ENCODE data around the gene KCNQ1.

The KCNQ1 gene

GRCh38 chr11:2443881-2444820 is 657 bp upstream of the KCNQ1 start, which contains the start of gene TRPM5:
Gene TRPM5, minus strand, starts transcription at chr11:2444514. Its CDS starts 21,478 bp downstream, at chr11:2423036.
- peaks cover 12% of the 10 kb centered on the region; the same call in 1 of the 2 replicates for H3K4me1 ChIP-seq (ENCODE audit: insufficient read depth, low read length)
- no peak within 1 kb of the TSS for H3K4me3 ChIP-seq (ENCODE audit: low read depth in 1 of 2, low read length in 2 of 2)
- TF ChIP-seq CTCF (IDR thresholded peaks at IDR 0.05; ENCODE audit: borderline replicate concordance, extremely low read depth, low read length, poor library complexity, severe bottlenecking) (no peak), EZH2 (IDR thresholded peaks at IDR 0.05; ENCODE audit: borderline replicate concordance, low read depth, low read length, severe bottlenecking) (no peak)

GRCh38 chr11:2445746-2446551 is 1.1 kb downstream of the KCNQ1 start:
- DNase-seq: no peak

More at GRCh38 chr11:2443881-2444820, 657 bp upstream of the KCNQ1 start, which contains the start of gene TRPM5:
- peaks cover 8% of the 10 kb centered on the region for H4K20me1 ChIP-seq (ENCODE audit: insufficient read depth, low read length)
- H3K27ac ChIP-seq (ENCODE audit: low read length): no peak within 1 kb of the TSS
- H2AFZ ChIP-seq (ENCODE audit: low read depth, low read length): no peak within 1 kb of the TSS
- no peaks in the 10 kb centered on the region for H3K27me3 ChIP-seq (ENCODE audit: insufficient read depth, low read length, poor library complexity)
- DNase-seq (no peak), ATAC-seq (ENCODE audit: insufficient read depth, low read depth) (no peak)
- no peaks in the 10 kb centered on the region for H3K9me3 ChIP-seq (ENCODE audit: insufficient read depth, low read length, severe bottlenecking)
- H3K9ac ChIP-seq (ENCODE audit: low read depth, low read length): no peak within 1 kb of the TSS
- no peak within 1 kb of the TSS for H3K4me2 ChIP-seq (ENCODE audit: insufficient read depth, low read length)
- no peaks in the 10 kb centered on the region for H3K36me3 ChIP-seq (ENCODE audit: insufficient read depth, low read length)
- H3K79me2 ChIP-seq (ENCODE audit: insufficient read depth, low read length): no peaks in the 10 kb centered on the region

DNA sequence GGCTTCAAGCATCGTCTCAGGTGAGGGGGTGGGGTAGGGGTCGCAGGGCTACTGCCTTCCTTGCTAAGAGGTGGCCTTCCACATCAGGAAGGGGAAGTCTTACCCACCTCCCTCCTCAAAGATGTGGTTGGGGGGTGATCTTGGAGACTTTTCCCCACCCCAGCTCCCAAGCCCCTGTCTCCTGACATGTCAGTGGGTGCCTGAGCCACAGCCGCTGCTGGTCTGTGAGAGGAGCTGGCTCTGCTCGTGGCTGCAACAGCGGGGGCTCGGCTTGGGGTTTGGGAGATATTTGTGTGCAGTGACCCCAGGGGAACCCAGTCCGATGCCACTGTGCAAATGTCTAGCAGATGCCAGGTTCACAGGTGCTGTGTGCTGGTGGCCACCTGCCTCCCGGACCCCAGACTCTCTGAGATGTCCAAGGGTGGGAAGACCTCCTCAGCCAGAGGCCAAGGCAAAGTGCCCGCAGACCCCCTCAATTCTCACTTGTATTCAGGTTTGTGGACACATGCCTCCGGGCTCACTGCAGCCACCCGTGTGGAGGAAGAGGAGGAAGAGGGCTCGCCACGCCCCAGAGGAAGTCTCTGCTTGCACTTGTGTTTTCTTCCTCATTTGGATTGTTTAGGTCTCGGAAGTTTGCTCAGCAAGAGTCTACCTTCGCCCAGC is 1.9 kb downstream of the KCNQ1 start:
- H3K9me3 ChIP-seq (ENCODE audit: insufficient read depth, low read length, severe bottlenecking): no peaks in the 10 kb centered on the region
- H3K36me3 ChIP-seq (ENCODE audit: insufficient read depth, low read length): no peaks in the 10 kb centered on the region
- ATAC-seq (ENCODE audit: insufficient read depth, low read depth) (no peak), DNase-seq (no peak)
- H3K27me3 ChIP-seq (ENCODE audit: insufficient read depth, low read length, poor library complexity): no peaks in the 10 kb centered on the region
- no peak overlapping the region for H3K4me3 ChIP-seq (ENCODE audit: low read depth in 1 of 2, low read length in 2 of 2)
- peaks cover 8% of the 10 kb centered on the region for H4K20me1 ChIP-seq (ENCODE audit: insufficient read depth, low read length)
- no peak overlapping the region for H3K9ac ChIP-seq (ENCODE audit: low read depth, low read length)
- peaks cover 12% of the 10 kb centered on the region; the same call in 1 of the 2 replicates for H3K4me1 ChIP-seq (ENCODE audit: insufficient read depth, low read length)
- H3K4me2 ChIP-seq (ENCODE audit: insufficient read depth, low read length): no peak overlapping the region
- H2AFZ ChIP-seq (ENCODE audit: low read depth, low read length): no peak overlapping the region
- no peaks in the 10 kb centered on the region for H3K79me2 ChIP-seq (ENCODE audit: insufficient read depth, low read length)
- H3K27ac ChIP-seq (ENCODE audit: low read length): no peak overlapping the region
- no peak for TF ChIP-seq CTCF (IDR thresholded peaks at IDR 0.05; ENCODE audit: borderline replicate concordance, extremely low read depth, low read length, poor library complexity, severe bottlenecking)
- no peak for TF ChIP-seq EZH2 (IDR thresholded peaks at IDR 0.05; ENCODE audit: borderline replicate concordance, low read depth, low read length, severe bottlenecking)

More at GRCh38 chr11:2445746-2446551, 1.1 kb downstream of the KCNQ1 start:
- Histone ChIP-seq H2AFZ (ENCODE audit: low read depth, low read length) (no peak overlapping the region), H4K20me1 (ENCODE audit: insufficient read depth, low read length) (peaks cover 8% of the 10 kb centered on the region), H3K4me1 (ENCODE audit: insufficient read depth, low read length) (peaks cover 12% of the 10 kb centered on the region; the same call in 1 of the 2 replicates), H3K27me3 (ENCODE audit: insufficient read depth, low read length, poor library complexity) (no peaks in the 10 kb centered on the region), H3K27ac (ENCODE audit: low read length) (no peak overlapping the region), H3K9ac (ENCODE audit: low read depth, low read length) (no peak overlapping the region), H3K36me3 (ENCODE audit: insufficient read depth, low read length) (no peaks in the 10 kb centered on the region), H3K79me2 (ENCODE audit: insufficient read depth, low read length) (no peaks in the 10 kb centered on the region), H3K9me3 (ENCODE audit: insufficient read depth, low read length, severe bottlenecking) (no peaks in the 10 kb centered on the region), H3K4me3 (ENCODE audit: low read depth in 1 of 2, low read length in 2 of 2) (no peak overlapping the region), H3K4me2 (ENCODE audit: insufficient read depth, low read length) (no peak overlapping the region)
- no peak for ATAC-seq (ENCODE audit: insufficient read depth, low read depth)
- TF ChIP-seq EZH2 (IDR thresholded peaks at IDR 0.05; ENCODE audit: borderline replicate concordance, low read depth, low read length, severe bottlenecking) (no peak), CTCF (IDR thresholded peaks at IDR 0.05; ENCODE audit: borderline replicate concordance, extremely low read depth, low read length, poor library complexity, severe bottlenecking) (no peak)
